HEK293T (cell line): ENCODE data around the gene IQCB1.
"Not testable (repeated sequence)": the region's sequence is repeated elsewhere in the genome, so short reads cannot be mapped to it uniquely, and the experiment has no call there.

Source experiments
- CTCF ChIA-PET: fragments of 350-600 bp; formaldehyde crosslinking; extraction: SDS; loops from one replicate; lab custom pipeline; 2021; ENCODE audit warnings: antibody characterized with exemption, inconsistent platforms; lab: Yijun Ruan, JAX
- POLR2A ChIA-PET: fragments of 350-600 bp; formaldehyde crosslinking; extraction: SDS; loops from one replicate; lab custom pipeline; 2020; ENCODE audit warnings: antibody characterized with exemption, inconsistent platforms; lab: Yijun Ruan, JAX
- DNase-seq: peaks from one replicate; pipeline ENCODE4 v3.0.0; 2012; ENCODE audit warnings: mixed read lengths; ENCODE audit errors: extremely low spot score
- ARNT ChIP-seq: fragments of 450-650 bp; IDR thresholded peaks from 2 replicates; pipeline ENCODE4 v1.6.1; 2017; ENCODE audit warnings: mild to moderate bottlenecking
- BHLHE40 ChIP-seq: fragments of 450-650 bp; IDR thresholded peaks from 2 replicates; pipeline ENCODE4 v1.6.1; 2016; ENCODE audit warnings: mild to moderate bottlenecking, moderate library complexity, borderline replicate concordance
- CTBP1 ChIP-seq: fragments of 450-650 bp; IDR thresholded peaks from 2 replicates; pipeline ENCODE4 v1.6.1; 2016; ENCODE audit warnings: borderline replicate concordance
- ELF4 ChIP-seq: fragments of 450-650 bp; IDR thresholded peaks from 2 replicates; pipeline ENCODE4 v1.6.1; 2017; ENCODE audit warnings: antibody characterized with exemption
- FOXA1 ChIP-seq: fragments of 450-650 bp; IDR thresholded peaks from 2 replicates; pipeline ENCODE4 v1.6.1; 2016; ENCODE audit warnings: mild to moderate bottlenecking
- FOXK2 ChIP-seq: fragments of 450-650 bp; IDR thresholded peaks from 2 replicates; pipeline ENCODE4 v1.6.1; 2016; ENCODE audit warnings: mild to moderate bottlenecking
- FOXM1 ChIP-seq: fragments of 450-650 bp; IDR thresholded peaks from 2 replicates; pipeline ENCODE4 v1.6.1; 2017; ENCODE audit warnings: mild to moderate bottlenecking, borderline replicate concordance
- HDGF ChIP-seq: fragments of 450-650 bp; IDR thresholded peaks from 2 replicates; pipeline ENCODE4 v1.6.1; 2017; ENCODE audit warnings: antibody characterized with exemption, borderline replicate concordance
- L3MBTL2 ChIP-seq: fragments of 450-650 bp; conservative IDR thresholded peaks from 2 replicates; pipeline ENCODE4 v1.6.1; 2016; ENCODE audit warnings: mild to moderate bottlenecking
- LEF1 ChIP-seq: fragments of 450-650 bp; IDR thresholded peaks from 2 replicates; pipeline ENCODE4 v1.6.1; 2017; ENCODE audit warnings: mild to moderate bottlenecking, borderline replicate concordance
- NFRKB ChIP-seq: fragments of 450-650 bp; IDR thresholded peaks from 2 replicates; pipeline ENCODE4 v1.6.1; 2016; ENCODE audit warnings: mild to moderate bottlenecking, moderate library complexity
- PKNOX1 ChIP-seq: fragments of 450-650 bp; IDR thresholded peaks from 2 replicates; pipeline ENCODE4 v1.6.1; 2016
- SP1 ChIP-seq: fragments of 450-650 bp; IDR thresholded peaks from 2 replicates; pipeline ENCODE4 v1.6.1; 2017
- SUZ12 ChIP-seq: fragments of 450-650 bp; IDR thresholded peaks from 2 replicates; pipeline ENCODE4 v1.6.1; 2016; ENCODE audit warnings: mild to moderate bottlenecking
- TARDBP ChIP-seq: fragments of 450-650 bp; IDR thresholded peaks from 2 replicates; pipeline ENCODE4 v1.6.1; 2016
- ZNF384 ChIP-seq: fragments of 450-650 bp; IDR thresholded peaks from 2 replicates; pipeline ENCODE4 v1.6.1; 2016

IQCB1 gene

GRCh38 chr3:121794264-121794983 is 40.4 kb downstream of the IQCB1 start:
- POLR2A ChIA-PET = interaction anchor here (1.6 kb wide), 1 partner anchor 41 kb away, joined by 4 read pairs; the partner anchor contains the start of genes EAF2 and IQCB1
- TF ChIP-seq CTBP1 (no peak), L3MBTL2 (no peak), FOXK2 (no peak), ARNT (no peak), ZNF384 (no peak), LEF1 (no peak), NFRKB (no peak), HDGF (no peak), PKNOX1 (no peak), FOXM1 (no peak), SP1 (no peak), SUZ12 (no peak), TARDBP (no peak), BHLHE40 (no peak)
- CTCF ChIA-PET = no interaction called here

GRCh38 chr3:121793078-121793477 is 41.8 kb downstream of the IQCB1 start:
- ChIA-PET POLR2A (interaction anchor here (1.6 kb wide), 1 partner anchor 42 kb away, joined by 4 read pairs; the partner anchor contains the start of genes EAF2 and IQCB1), CTCF (no interaction called here)

More at GRCh38 chr3:121794264-121794983, 40.4 kb downstream of the IQCB1 start:
- no peak for DNase-seq

GRCh38 chr3:121786485-121786884 is 48.4 kb downstream of the IQCB1 start:
- DNase-seq = no peak
- TF ChIP-seq ARNT = no peak
- TF ChIP-seq CTBP1 = no peak
- TF ChIP-seq TARDBP = no peak
- POLR2A ChIA-PET = no interaction called here
- CTCF ChIA-PET = no interaction called here

More at GRCh38 chr3:121793078-121793477, 41.8 kb downstream of the IQCB1 start:
- DNase-seq = no peak
- TF ChIP-seq HDGF (no peak), ZNF384 (no peak), NFRKB (no peak), FOXK2 (no peak), ARNT (no peak), FOXA1 (no peak), CTBP1 (no peak), BHLHE40 (no peak), TARDBP (no peak), LEF1 (no peak), SUZ12 (no peak), SP1 (no peak), FOXM1 (no peak), ELF4 (no peak)

- POLR2A ChIA-PET, DNase-seq, CTCF ChIA-PET: not testable (repeated sequence)
Observed at GRCh38 chr3:121782784-121783183, 52.1 kb downstream of the IQCB1 start.

GRCh38 chr3:121781611-121782010 is 53.2 kb downstream of the IQCB1 start:
- POLR2A ChIA-PET = no interaction called here
- DNase-seq = no peak
- TF ChIP-seq CTBP1 (no peak), LEF1 (no peak), L3MBTL2 (no peak), ARNT (no peak), NFRKB (no peak), TARDBP (no peak), PKNOX1 (no peak), FOXM1 (no peak), FOXK2 (no peak), ZNF384 (no peak), FOXA1 (no peak), HDGF (no peak), BHLHE40 (no peak), SUZ12 (no peak), ELF4 (no peak), SP1 (no peak)
- CTCF ChIA-PET = no interaction called here

- POLR2A ChIA-PET, DNase-seq, CTCF ChIA-PET: not testable (repeated sequence)
Observed at GRCh38 chr3:121775095-121775494, 59.8 kb downstream of the IQCB1 start.

GRCh38 chr3:121769246-121769645 is 65.6 kb downstream of the IQCB1 start:
- ChIA-PET POLR2A (no interaction called here), CTCF (no interaction called here)
- no peak for DNase-seq
- TF ChIP-seq SP1 (no peak), SUZ12 (no peak), CTBP1 (no peak), FOXA1 (no peak), BHLHE40 (no peak), HDGF (no peak), ARNT (no peak), LEF1 (no peak), PKNOX1 (no peak), L3MBTL2 (no peak), ZNF384 (no peak), FOXK2 (no peak), TARDBP (no peak), FOXM1 (no peak)
